Muscle of leg (tissue), 11 donors: ENCODE results near the gene ABCB1. TPM values are rescaled to one million over a fixed set of nuclear protein-coding genes. Genes with fewer than 3 reads are reported as not detected.

Experiments
- DNase-seq: peaks from one replicate; pipeline ENCODE4 v3.0.0; 2013
- H3K27ac ChIP-seq: one replicate; pipeline ENCODE4 v1.5.1; 2013; ENCODE audit warnings: mild to moderate bottlenecking, low read length, control low read depth
- H3K27me3 ChIP-seq: one replicate; pipeline ENCODE4 v1.6.1; 2013; ENCODE audit warnings: low read length; ENCODE audit not compliant: control insufficient read depth, insufficient read depth
- H3K36me3 ChIP-seq: one replicate; pipeline ENCODE4 v1.6.1; 2013; ENCODE audit warnings: low read length; ENCODE audit not compliant: control insufficient read depth, insufficient read depth
- H3K4me1 ChIP-seq: one replicate; pipeline ENCODE4 v1.6.1; 2013; ENCODE audit warnings: low read length; ENCODE audit not compliant: control insufficient read depth, insufficient read depth
- H3K4me3 ChIP-seq: one replicate; pipeline ENCODE4 v1.5.1; 2013; ENCODE audit warnings: low read length, control low read depth
- H3K9me3 ChIP-seq: replicated peaks from 2 replicates; pipeline ENCODE4 v1.6.1; 2013; ENCODE audit warnings: low read depth, low read length; ENCODE audit not compliant: control insufficient read depth
- WGBS: methylation state at CpG from one replicate; pipeline ENCODE4 v1.1.5; 2013; ENCODE audit warnings: missing lambda C conversion rate; ENCODE audit not compliant: insufficient coverage; 5-methylcytosine and 5-hydroxymethylcytosine counted together
- polyA plus RNA-seq, 8 donors: library from polyadenylated mRNA; unstranded; fragments of 120-200 nt; gene quantifications; one replicate each; pipeline versions ENCODE4 v1.2.1 to v1.2.3, GENCODE V29; 2013; ENCODE audit warnings: inconsistent platforms in 1 of 8, low replicate concordance in 1 of 8; ENCODE audit not compliant: insufficient read length in 8 of 8, insufficient read depth in 1 of 8
- total RNA-seq: library from RNA; stranded (reverse); fragments of 120-200 nt; gene quantifications from one replicate; pipeline ENCODE4 v1.2.4, GENCODE V29; 2013

ABCB1 gene
- total and polyA plus RNA-seq, 9 donors: 0.16 to 0.60 (median 0.42) TPM

DNA sequence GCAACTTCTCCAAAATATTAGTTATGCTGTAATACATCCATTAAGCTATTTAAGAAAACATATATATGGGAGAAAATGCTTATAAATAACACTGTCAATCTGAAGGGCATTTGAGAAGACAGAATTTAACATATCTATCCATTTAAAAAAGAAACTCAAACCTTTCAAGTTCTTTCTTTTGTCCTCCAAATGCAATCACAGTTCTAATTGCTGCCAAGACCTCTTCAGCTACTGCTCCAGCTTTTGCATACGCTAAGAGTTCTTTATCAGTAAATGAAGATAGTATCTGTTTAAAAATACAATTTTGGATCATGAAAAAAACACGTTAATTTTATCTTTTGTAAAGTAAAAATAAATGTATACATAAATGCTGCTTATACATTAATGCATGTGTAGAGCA lies 39.6 kb downstream of the ABCB1 start:
- WGBS: no CpG with 5 or more reads among the region's 2 CpGs
- Histone ChIP-seq H3K27ac (no peak overlapping the region), H3K4me3 (no peak overlapping the region), H3K4me1 (no peaks in the 10 kb centered on the region), H3K9me3 (no peaks in the 10 kb centered on the region), H3K36me3 (no peaks in the 10 kb centered on the region), H3K27me3 (no peaks in the 10 kb centered on the region)
- no peak for DNase-seq

GRCh38 chr7:87552351-87552900 lies 48.3 kb downstream of the ABCB1 start:
- no peak overlapping the region for H3K27ac ChIP-seq
- peak; percentile 56 for DNase-seq

DNA sequence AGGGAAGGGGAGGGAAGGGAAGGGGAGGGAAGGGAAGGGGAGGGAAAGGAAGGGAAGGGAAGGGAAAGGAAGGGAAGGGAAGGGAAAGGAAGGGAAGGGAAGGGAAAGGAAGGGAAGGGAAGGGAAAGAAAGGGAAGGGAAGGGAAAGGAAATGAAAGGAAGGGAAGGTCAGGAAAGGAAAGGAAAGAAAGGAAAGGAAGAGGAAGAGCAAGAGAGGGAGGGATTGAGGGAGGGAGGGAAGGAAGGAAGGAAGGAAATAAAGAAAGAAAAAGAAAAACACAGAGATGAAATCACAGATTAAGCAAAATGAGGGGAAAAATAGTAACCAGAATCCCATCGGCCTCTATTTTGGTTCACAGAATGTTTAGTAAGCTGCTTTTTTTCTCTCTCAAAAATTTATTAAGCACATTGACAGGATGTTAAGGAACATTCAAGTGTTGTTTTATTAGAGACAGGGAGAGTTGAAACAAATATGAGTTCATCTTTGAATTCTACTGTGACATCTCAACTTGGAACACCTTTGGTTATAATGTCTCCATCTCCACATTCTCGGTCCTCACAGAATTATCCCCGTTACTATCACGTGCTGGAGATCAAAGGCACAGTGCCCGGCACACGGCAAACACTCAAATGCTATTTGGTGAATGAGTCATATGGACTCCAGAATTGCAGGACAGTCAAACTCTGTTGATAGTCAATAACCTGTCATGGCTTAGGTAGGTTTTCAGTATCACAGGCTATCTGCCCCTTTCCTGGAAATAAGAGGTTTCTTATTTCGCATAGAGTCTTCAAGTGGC lies 52.4 kb downstream of the ABCB1 start:
- H3K36me3 ChIP-seq: no peaks in the 10 kb centered on the region
- no peak for DNase-seq
- H3K4me3 ChIP-seq: no peak overlapping the region
- H3K4me1 ChIP-seq: no peaks in the 10 kb centered on the region
- no peaks in the 10 kb centered on the region for H3K9me3 ChIP-seq
- no peak overlapping the region for H3K27ac ChIP-seq
- no peaks in the 10 kb centered on the region for H3K27me3 ChIP-seq
- 100% methylated on average over 2 of the region's 7 CpGs for WGBS

More at GRCh38 chr7:87552351-87552900, 48.3 kb downstream of the ABCB1 start:
- Histone ChIP-seq H3K36me3 (no peaks in the 10 kb centered on the region), H3K9me3 (no peaks in the 10 kb centered on the region), H3K4me3 (no peak overlapping the region), H3K27me3 (no peaks in the 10 kb centered on the region), H3K4me1 (no peaks in the 10 kb centered on the region)
- 50% methylated on average over 1 of the region's 3 CpGs for WGBS

DNA sequence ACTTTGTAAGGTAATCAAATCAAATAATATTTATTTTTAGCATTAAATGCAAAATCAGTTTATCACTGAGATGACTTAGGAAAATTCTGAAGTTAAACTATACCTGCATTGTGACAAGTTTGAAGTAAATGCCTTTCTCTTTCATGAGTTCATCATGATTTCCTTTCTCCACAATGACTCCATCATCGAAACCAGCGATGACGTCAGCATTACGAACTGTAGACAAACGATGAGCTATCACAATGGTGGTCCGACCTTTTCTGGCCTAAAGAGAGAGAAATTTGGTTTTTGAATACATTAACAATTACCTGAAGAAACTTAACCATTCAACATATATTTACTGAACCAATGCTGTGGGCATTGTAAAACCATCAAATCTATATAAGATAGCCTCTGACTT lies 54.9 kb downstream of the ABCB1 start:
- Histone ChIP-seq H3K27ac (no peak overlapping the region), H3K27me3 (no peaks in the 10 kb centered on the region), H3K4me3 (no peak overlapping the region), H3K36me3 (no peaks in the 10 kb centered on the region), H3K4me1 (no peaks in the 10 kb centered on the region), H3K9me3 (no peaks in the 10 kb centered on the region)
- no peak for DNase-seq
- WGBS: no CpG with 5 or more reads among the region's 6 CpGs

GRCh38 chr7:87543623-87544022 lies 57.1 kb downstream of the ABCB1 start:
- DNase-seq: no peak
- Histone ChIP-seq H3K4me3 (no peak overlapping the region), H3K27me3 (no peaks in the 10 kb centered on the region), H3K36me3 (no peaks in the 10 kb centered on the region), H3K9me3 (no peaks in the 10 kb centered on the region), H3K4me1 (no peaks in the 10 kb centered on the region), H3K27ac (no peak overlapping the region)
- WGBS: no CpG with 5 or more reads among the region's 1 CpG

GRCh38 chr7:87541648-87542047 lies 59.0 kb downstream of the ABCB1 start:
- Histone ChIP-seq H3K36me3 (no peaks in the 10 kb centered on the region), H3K4me3 (no peak overlapping the region), H3K9me3 (no peaks in the 10 kb centered on the region), H3K27ac (no peak overlapping the region), H3K27me3 (no peaks in the 10 kb centered on the region), H3K4me1 (no peaks in the 10 kb centered on the region)
- DNase-seq: no peak
- WGBS: 100% methylated on average over 1 of the region's 1 CpG

DNA sequence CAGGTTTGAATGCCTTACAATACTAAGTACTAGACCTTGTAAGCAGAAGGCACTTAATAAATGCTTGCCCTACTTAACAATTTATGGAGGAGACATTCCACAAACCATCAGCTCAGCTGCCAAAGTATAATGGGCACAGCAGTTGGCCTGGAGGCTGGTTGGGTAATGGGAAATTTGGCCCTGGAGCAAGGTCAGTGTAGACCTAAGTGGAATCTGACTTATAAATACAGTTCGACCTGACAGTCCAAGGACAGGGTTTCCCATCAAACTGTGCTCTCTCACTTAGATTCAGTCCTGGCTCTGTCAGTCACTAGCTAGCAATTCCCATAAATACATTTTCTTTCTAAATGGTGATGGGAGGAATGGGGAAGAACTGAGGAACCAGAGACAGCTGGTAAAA lies 62.6 kb downstream of the ABCB1 start:
- WGBS: no CpG with 5 or more reads among the region's 1 CpG
- no peaks in the 10 kb centered on the region for H3K9me3 ChIP-seq
- DNase-seq: no peak

GRCh38 chr7:87534072-87534471 lies 66.6 kb downstream of the ABCB1 start:
- no peak overlapping the region for H3K4me3 ChIP-seq
- no peaks in the 10 kb centered on the region for H3K27me3 ChIP-seq
- H3K36me3 ChIP-seq: no peaks in the 10 kb centered on the region
- DNase-seq: no peak
- no peak overlapping the region for H3K27ac ChIP-seq
- WGBS: 100% methylated on average over 2 of the region's 2 CpGs
- no peaks in the 10 kb centered on the region for H3K9me3 ChIP-seq
- no peaks in the 10 kb centered on the region for H3K4me1 ChIP-seq

More for the DNA sequence above, 62.6 kb downstream of the ABCB1 start:
- no peak overlapping the region for H3K4me3 ChIP-seq
- H3K36me3 ChIP-seq: no peaks in the 10 kb centered on the region
- H3K4me1 ChIP-seq: no peaks in the 10 kb centered on the region
- H3K27ac ChIP-seq: no peak overlapping the region
- H3K27me3 ChIP-seq: no peaks in the 10 kb centered on the region

- no peaks in the 10 kb centered on the region for H3K9me3 ChIP-seq
- H3K27ac ChIP-seq: no peak overlapping the region
- no peaks in the 10 kb centered on the region for H3K36me3 ChIP-seq
- no peaks in the 10 kb centered on the region for H3K4me1 ChIP-seq
- DNase-seq: no peak
- no peak overlapping the region for H3K4me3 ChIP-seq
- no peaks in the 10 kb centered on the region for H3K27me3 ChIP-seq
These were observed 70.6 kb downstream of the ABCB1 start for GRCh38 chr7:87530126-87530525.

DNA sequence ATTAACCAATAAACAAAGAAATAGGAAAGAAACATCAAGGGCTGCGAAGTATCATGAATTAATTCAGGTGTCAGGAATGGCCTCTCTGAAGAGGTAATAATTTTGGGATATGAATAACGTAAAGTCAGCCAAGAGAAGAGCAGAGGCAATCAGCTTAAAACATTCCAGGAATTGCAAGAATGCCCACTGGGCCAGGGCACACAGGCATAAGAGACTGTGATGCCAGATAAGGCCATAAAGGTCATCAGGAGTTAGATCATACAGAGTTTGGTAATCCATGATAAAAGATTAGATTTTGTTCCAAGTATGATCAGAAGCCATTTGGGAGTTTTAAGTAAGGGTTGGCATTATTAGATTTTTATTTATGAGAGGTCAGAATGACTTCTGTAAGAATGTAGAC lies 72.0 kb downstream of the ABCB1 start:
- H3K27me3 ChIP-seq: no peaks in the 10 kb centered on the region
- H3K27ac ChIP-seq: no peak overlapping the region
- DNase-seq: no peak
- no peaks in the 10 kb centered on the region for H3K36me3 ChIP-seq
- no peaks in the 10 kb centered on the region for H3K9me3 ChIP-seq
- 75% methylated on average over 2 of the region's 2 CpGs for WGBS
- H3K4me3 ChIP-seq: no peak overlapping the region
- no peaks in the 10 kb centered on the region for H3K4me1 ChIP-seq
